ENCODE data around the gene FKBP10. TPM values are rescaled to one million over a fixed set of nuclear protein-coding genes. Genes with fewer than 3 reads are reported as not detected.

FKBP10 gene
- total RNA-seq, 1 experiment from 2014 or later, result 72.2 TPM

DNA sequence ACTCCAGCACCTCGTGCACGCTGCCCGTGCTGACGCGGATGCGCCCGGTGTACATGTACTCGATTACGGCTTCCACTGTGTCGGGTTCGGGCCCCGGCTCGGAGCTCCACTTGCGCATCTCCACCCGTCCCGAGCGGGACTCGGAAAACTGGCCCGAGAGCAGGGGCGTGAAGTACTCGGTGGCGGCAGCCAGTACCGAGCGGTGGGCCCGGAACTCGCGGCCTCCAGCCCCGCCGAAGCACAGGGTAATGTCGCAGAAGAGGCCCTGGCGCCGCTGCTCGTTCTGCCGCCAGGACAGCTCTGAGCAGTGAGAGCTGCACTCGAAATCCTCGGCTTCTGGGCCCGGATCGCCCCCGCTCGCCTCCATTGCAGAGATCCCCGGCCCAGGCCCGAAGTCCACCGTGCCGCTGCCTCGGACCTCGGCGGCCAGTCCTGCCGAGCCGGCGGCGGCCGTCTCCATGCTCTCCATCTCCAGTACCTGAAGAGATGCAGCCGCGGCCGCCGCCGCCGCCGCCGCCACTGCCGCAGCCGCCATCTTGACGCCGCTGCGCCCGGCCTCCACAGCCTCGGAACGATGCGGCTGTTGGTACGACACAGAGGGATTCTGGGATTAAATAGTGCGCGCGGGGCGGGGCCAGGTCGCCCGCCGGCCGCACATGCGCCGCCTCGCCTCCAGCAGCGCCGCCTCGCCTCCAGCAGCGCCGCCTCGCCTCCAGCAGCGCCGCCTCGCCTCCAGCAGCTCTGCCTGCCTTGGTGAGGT, 52.2 kb downstream of the FKBP10 start, which contains the start of gene KLHL11:
Gene KLHL11, minus strand, starts transcription at position 588 of the 760 bp plus-strand sequence. Its CDS starts 53 bp downstream, at position 535.
- DNase-seq, result peak; percentile 87 to 92
- Histone ChIP-seq H3K27ac (peak within 1 kb of the TSS; percentile 70), H3K4me3 (peak within 1 kb of the TSS; percentile 100), H3K9me3 (replicated peaks) (no peaks in the 10 kb centered on the region), H3K4me1 (peaks cover 7% of the 10 kb centered on the region; the same call in 1 of the 2 replicates), H3K27me3 (no peaks in the 10 kb centered on the region), H3K36me3 (peaks cover 30% of the 10 kb centered on the region)

DNA sequence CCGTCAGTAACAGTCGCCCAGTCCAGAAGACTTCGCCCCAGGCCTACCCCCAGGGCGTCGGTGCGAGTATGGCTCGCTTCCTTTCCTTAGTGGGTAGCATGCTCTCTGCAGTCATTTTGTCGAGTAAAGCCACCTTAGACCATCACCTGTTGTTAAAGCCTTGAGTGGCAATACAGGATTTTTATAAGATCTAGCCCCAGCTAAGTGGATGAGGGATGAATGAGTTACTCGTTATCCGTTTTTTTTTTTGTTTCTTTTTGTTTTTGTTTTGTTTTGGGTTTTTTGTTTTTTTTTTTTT, 52.7 kb downstream of the FKBP10 start:
- Histone ChIP-seq H3K9me3 (replicated peaks) (no peaks in the 10 kb centered on the region), H3K4me1 (peaks cover 7% of the 10 kb centered on the region; the same call in 1 of the 2 replicates), H3K36me3 (peaks cover 34% of the 10 kb centered on the region), H3K27me3 (no peaks in the 10 kb centered on the region), H3K27ac (no peak overlapping the region; the same call in 1 of the 2 replicates), H3K4me3 (peak overlapping the region; percentile 100)
- no peak for DNase-seq

GRCh38 chr17:41868568-41868967, 55.8 kb downstream of the FKBP10 start:
- Histone ChIP-seq H3K9me3 (replicated peaks) (no peaks in the 10 kb centered on the region), H3K4me3 (no peak overlapping the region), H3K27me3 (no peaks in the 10 kb centered on the region), H3K4me1 (peaks cover 4% of the 10 kb centered on the region; the same call in 1 of the 2 replicates), H3K27ac (no peak overlapping the region), H3K36me3 (peaks cover 57% of the 10 kb centered on the region)
- DNase-seq, result no peak

- Histone ChIP-seq H3K4me3 (no peak overlapping the region), H3K4me1 (no peaks in the 10 kb centered on the region), H3K27me3 (no peaks in the 10 kb centered on the region), H3K9me3 (replicated peaks) (no peaks in the 10 kb centered on the region), H3K27ac (no peak overlapping the region), H3K36me3 (peaks cover 64% of the 10 kb centered on the region)
- no peak for DNase-seq
Measured at GRCh38 chr17:41869426-41869825, 56.6 kb downstream of the FKBP10 start.

GRCh38 chr17:41870097-41870496, 57.3 kb downstream of the FKBP10 start:
- DNase-seq, result no peak
- H3K9me3 ChIP-seq (replicated peaks), result no peaks in the 10 kb centered on the region
- H3K4me1 ChIP-seq, result no peaks in the 10 kb centered on the region
- H3K36me3 ChIP-seq, result peaks cover 69% of the 10 kb centered on the region
- H3K27ac ChIP-seq, result no peak overlapping the region
- no peaks in the 10 kb centered on the region for H3K27me3 ChIP-seq
- no peak overlapping the region for H3K4me3 ChIP-seq

- no peaks in the 10 kb centered on the region for H3K9me3 ChIP-seq (replicated peaks)
- DNase-seq, result no peak
- H3K36me3 ChIP-seq, result peaks cover 69% of the 10 kb centered on the region
- no peaks in the 10 kb centered on the region for H3K27me3 ChIP-seq
- H3K4me3 ChIP-seq, result no peak overlapping the region
- no peak overlapping the region for H3K27ac ChIP-seq
- no peaks in the 10 kb centered on the region for H3K4me1 ChIP-seq
Measured at GRCh38 chr17:41870627-41871026, 57.8 kb downstream of the FKBP10 start.

GRCh38 chr17:41871789-41872188, 59.0 kb downstream of the FKBP10 start:
- H3K4me3 ChIP-seq, result no peak overlapping the region
- DNase-seq, result no peak
- H3K4me1 ChIP-seq, result no peaks in the 10 kb centered on the region
- no peaks in the 10 kb centered on the region for H3K9me3 ChIP-seq (replicated peaks)
- H3K27ac ChIP-seq, result no peak overlapping the region
- H3K36me3 ChIP-seq, result peaks cover 71% of the 10 kb centered on the region
- H3K27me3 ChIP-seq, result no peaks in the 10 kb centered on the region

Other genes starting within 250 kb of the FKBP10 start
- gene KRT9, start 240.9 kb upstream of the FKBP10 start, total RNA-seq (2014; rRNA removed; shearing (Covaris generic)), result not detected in 2 replicates
- not detected in 2 replicates for gene KRT14, start 226.1 kb upstream of the FKBP10 start, total RNA-seq (2014; rRNA removed; shearing (Covaris generic))
- gene KRT16, start 200.2 kb upstream of the FKBP10 start, total RNA-seq (2014; rRNA removed; shearing (Covaris generic)), result 0.08 TPM in 1 of 2 replicates, not detected in the other
- 134 and 149 TPM in 2 replicates for gene KRT17, start 188.4 kb upstream of the FKBP10 start, total RNA-seq (2014; rRNA removed; shearing (Covaris generic))
- 107 and 142 TPM in 2 replicates for gene EIF1, start 124.1 kb upstream of the FKBP10 start, total RNA-seq (2014; rRNA removed; shearing (Covaris generic))
- not detected in 2 replicates for gene GAST, start 100.7 kb upstream of the FKBP10 start, total RNA-seq (2014; rRNA removed; shearing (Covaris generic))
- 0.08 and 0.10 TPM in 2 replicates for gene HAP1, start 78.4 kb upstream of the FKBP10 start, total RNA-seq (2014; rRNA removed; shearing (Covaris generic))
- gene JUP, start 26.3 kb upstream of the FKBP10 start, total RNA-seq (2014; rRNA removed; shearing (Covaris generic)), result 1.2 and 1.7 TPM in 2 replicates
- gene P3H4, start 1.1 kb upstream of the FKBP10 start, total RNA-seq (2014; rRNA removed; shearing (Covaris generic)), result 15.7 and 16.9 TPM in 2 replicates
- 115 and 120 TPM in 2 replicates for gene NT5C3B, start 23.2 kb downstream of the FKBP10 start, total RNA-seq (2014; rRNA removed; shearing (Covaris generic))
- not detected in 2 replicates for gene KLHL10, start 24.8 kb downstream of the FKBP10 start, total RNA-seq (2014; rRNA removed; shearing (Covaris generic))
- gene KLHL11, start 52.4 kb downstream of the FKBP10 start, total RNA-seq (2014; rRNA removed; shearing (Covaris generic)), result 22.4 and 23.8 TPM in 2 replicates
- 137 and 141 TPM in 2 replicates for gene ACLY, start 105.9 kb downstream of the FKBP10 start, total RNA-seq (2014; rRNA removed; shearing (Covaris generic))
- 0.15 and 0.24 TPM in 2 replicates for gene ODAD4, start 117.6 kb downstream of the FKBP10 start, total RNA-seq (2014; rRNA removed; shearing (Covaris generic))
- 101 and 105 TPM in 2 replicates for gene CNP, start 153.8 kb downstream of the FKBP10 start, total RNA-seq (2014; rRNA removed; shearing (Covaris generic))
- 103 and 104 TPM in 2 replicates for gene DNAJC7, start 204.4 kb downstream of the FKBP10 start, total RNA-seq (2014; rRNA removed; shearing (Covaris generic))
- gene NKIRAS2, start 207.1 kb downstream of the FKBP10 start, total RNA-seq (2014; rRNA removed; shearing (Covaris generic)), result 80.3 and 81.6 TPM in 2 replicates
- gene C17orf113, start 237.6 kb downstream of the FKBP10 start, total RNA-seq (2014; rRNA removed; shearing (Covaris generic)), result 0.18 and 0.49 TPM in 2 replicates